Left hindlimb (tissue), 1 donor: ENCODE data around the gene TIMM29.

Experiments
- DNase-seq: peaks from one replicate; pipeline ENCODE4 v3.0.0-alpha.2; 2018

TIMM29 gene

DNA sequence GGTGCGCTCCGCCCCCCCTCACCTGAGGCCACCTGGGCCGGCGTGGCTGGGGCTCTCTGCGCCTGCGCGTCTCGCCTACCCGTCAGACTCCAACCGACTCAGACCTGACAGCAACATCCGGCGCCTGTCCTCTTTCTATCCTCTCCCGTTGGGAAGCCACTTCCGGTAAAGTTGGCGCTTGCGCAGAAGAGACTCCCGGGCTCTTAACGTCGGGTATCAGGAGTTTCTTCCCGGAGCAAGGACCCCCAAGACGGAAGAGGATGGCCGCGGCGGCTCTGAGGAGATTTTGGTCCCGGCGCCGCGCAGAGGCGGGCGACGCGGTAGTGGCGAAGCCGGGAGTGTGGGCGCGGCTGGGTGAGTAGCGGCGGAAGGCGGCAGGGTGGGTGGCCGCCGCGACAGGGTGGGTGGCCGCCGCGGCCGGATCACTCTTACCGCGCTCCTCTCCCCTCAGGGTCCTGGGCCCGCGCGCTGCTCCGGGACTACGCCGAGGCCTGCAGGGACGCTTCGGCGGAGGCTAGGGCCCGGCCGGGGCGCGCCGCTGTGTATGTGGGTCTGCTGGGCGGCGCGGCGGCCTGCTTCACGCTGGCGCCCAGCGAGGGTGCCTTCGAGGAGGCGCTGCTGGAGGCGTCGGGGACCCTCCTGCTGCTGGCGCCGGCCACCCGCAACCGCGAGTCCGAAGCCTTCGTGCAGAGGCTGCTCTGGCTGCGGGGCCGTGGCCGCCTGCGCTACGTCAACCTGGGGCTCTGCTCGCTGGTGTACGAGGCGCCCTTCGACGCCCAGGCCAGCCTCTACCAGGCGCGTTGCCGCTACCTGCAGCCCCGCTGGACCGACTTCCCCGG, at the start of gene TIMM29, which contains the start of gene YIPF2:
Gene TIMM29, plus strand, starts transcription at position 249 of the 839 bp plus-strand sequence. Its CDS starts 12 bp downstream, at position 261.
Gene YIPF2, minus strand, starts transcription at position 77 of the 839 bp plus-strand sequence. CDS start 229 bp downstream, outside the sequence.
- DNase-seq: peak; percentile 97

DNA sequence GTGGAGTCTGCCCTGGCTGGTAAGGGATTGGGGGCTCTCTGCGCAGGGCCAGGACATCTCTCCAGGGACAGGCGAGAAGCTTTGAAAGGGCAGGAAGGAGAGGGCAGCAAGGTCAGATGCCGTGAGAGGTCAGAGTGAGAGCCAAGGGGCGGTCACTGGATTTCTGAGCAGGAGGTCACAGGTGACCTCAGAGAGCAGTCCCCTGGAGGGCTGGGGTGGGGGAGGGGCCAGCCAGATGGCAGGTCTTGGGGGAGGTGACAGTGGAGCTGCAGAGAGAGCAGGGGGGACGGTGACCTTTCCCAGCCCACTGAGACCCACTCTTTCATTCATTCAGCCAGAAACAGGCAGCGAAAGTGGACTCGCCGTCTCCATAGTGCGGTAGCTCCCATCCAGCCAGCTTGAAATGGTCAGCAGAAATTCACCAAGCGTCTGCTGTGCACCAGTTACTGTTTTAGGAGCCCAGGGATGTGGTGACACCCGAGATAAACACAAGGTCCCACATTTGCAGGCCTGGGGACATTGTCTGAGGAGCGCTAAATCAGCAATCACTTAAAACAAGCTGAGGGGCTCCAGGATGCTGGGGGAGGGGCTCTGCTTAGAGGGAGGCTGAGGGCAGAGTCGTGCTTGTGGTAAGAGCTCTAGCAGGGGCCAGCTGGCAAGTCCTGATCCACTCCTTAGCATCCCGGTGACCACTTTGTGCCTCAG, 47.1 kb upstream of the TIMM29 start:
- DNase-seq: no peak

DNA sequence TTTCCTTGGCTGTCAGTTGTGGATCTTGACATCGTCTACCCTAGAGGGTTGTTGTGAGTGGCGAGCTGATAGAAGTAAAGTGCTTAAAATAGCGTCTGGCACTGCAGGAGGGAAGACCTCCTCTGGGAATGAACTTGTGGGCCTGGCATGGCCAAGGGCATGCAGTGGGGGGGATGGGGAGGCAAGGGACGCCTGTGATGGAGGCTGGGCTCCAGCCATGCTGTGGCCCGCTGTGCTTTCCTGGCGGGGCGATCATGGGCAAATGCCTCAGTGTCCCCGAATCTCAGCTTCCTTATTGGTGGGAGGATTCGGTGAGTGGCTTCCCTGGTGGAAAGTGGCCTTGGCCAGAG, 46.5 kb upstream of the TIMM29 start:
- DNase-seq: no peak

DNA sequence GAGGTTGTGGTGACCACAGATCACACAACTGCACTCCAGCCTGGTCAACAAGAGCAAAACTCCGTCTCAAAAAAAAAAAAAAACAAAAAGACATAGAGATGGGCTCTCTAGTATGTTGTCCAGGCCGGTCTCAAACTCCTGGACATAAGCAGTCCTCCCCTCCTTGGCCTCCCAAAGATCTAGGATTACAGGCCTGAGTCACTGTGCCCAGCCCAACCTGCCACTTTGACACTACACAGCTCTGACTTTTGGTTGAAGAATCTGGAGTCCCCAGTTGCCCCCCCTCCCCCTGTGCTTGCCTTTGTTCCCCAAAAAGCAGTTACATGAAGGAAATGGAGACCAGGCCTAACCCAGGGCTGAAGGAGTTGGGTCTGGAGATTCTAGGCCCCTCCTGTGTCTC, 44.3 kb upstream of the TIMM29 start:
- no peak for DNase-seq

DNA sequence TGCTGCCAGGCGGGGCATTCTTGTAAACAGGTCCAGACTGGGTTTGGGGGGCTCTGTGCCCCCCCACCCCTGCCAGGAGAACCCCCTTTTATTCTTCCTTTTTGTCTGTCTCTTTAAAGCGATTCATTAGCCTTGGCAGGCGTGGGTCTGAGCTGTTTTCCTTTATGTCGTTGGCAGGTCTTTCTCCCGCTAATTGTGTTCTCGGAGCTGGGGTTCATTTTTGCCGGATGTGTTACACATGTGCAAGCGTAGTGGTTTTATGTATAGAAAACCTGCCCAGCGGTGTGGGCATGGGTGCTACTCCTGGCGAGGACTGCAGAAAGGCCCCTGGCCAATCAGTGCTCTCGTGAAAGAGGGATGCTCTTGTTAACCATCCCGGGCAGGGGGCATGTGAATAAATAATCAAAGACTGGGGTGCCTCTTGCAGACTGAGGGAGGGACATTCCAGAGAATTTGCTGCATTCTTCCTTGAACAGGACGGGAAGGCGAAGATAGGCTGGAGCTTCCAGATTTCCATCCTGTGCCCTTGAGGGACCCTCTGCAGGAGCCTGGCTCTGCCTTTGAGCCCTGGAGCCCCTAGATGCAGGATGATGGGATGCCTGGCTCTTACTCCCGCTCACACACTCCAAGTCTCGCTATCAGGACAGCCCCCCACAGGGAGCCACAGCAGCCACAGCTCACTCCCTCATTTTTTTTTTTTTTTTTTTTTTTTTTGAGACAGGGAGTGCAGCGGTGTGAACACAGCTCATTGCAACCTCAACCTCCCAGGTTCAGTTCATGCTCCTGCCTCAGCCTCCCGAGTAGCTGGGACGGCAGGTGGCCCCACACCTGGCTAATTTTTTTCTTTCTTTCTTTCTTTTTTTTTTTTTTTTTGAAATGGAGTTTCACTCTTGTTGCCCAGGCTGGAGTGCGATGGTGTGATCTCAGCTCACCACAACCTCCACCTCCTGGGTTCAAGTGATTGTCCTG, 43.1 kb upstream of the TIMM29 start:
- no peak for DNase-seq

DNA sequence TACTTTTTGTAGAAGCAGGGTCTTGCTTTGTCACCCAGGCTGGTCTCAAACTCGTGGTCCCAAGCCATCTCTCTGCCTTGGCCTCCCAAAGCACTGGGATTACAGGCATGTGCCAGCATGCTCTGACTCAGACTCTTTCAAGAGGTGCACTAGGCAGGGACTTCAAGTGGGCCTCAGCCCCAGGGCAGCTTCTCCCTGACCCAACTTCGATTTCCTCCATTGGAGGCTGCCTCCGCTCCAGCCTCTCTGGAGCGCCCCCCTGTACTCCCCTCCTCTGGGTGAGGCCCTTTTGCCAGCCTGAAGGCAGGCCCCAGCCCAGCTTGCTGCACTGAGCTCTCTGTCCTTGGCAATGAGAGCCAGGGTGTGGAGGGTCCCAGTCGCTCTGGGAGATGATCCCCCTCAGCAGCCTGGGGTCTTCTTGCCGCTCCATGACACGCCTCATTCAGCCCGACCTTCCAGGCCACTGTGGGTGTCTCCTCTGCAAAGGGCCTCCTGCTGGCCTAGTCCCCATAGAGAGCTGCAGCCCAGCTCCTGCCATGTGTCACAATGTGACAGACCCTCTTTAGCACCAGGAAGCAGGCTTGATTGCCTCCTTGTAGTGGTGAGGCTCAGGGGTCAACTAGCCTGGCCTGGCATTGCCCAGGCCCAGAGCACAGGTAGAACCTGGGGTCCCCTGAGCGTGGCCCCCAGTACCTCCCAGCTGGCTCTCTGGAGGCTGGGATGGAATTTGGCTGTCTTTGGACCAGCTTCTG, 40.8 kb upstream of the TIMM29 start:
- DNase-seq: no peak

DNA sequence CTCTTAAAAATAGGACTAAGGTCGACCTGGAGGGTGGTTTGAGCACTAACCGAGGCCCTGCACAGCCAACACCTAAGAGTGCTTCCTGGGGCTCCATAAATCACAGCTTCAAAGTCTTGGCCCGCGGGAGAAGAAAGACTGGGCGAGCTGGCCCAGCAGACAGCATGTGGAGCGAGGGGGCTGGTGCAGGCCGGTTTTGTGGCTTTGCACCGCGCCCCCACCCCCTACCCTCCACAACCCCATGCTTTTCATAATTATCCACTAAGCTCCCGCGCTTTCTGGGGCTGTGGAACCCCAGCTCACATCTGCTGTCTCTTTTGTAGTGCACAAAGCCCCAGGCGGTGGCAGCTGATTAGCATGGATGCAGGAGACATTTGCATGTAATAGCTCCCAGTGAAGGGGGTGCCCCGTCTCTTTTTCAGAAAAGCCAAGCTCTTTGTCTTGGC, 40.2 kb upstream of the TIMM29 start:
- DNase-seq: no peak

DNA sequence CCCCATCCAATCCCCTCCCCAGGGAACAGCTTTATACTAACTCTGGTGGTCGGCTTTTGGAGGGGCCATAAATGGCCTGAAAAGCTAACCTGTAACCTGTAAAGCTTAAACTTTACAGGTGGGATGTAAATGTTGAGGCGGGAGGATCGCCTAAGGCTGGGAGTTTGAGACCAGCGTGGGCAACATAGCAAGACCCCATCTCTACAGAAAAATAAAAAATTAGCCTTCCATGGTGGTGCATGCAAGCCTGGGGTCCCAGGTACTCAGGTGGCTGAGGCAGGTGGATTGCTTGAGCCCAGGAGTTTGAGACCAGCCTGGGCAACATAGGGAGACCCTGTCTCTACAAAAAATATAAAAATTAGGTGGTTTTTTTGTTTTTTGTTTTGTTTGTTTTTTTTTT, 38.7 kb upstream of the TIMM29 start:
- DNase-seq: no peak

DNA sequence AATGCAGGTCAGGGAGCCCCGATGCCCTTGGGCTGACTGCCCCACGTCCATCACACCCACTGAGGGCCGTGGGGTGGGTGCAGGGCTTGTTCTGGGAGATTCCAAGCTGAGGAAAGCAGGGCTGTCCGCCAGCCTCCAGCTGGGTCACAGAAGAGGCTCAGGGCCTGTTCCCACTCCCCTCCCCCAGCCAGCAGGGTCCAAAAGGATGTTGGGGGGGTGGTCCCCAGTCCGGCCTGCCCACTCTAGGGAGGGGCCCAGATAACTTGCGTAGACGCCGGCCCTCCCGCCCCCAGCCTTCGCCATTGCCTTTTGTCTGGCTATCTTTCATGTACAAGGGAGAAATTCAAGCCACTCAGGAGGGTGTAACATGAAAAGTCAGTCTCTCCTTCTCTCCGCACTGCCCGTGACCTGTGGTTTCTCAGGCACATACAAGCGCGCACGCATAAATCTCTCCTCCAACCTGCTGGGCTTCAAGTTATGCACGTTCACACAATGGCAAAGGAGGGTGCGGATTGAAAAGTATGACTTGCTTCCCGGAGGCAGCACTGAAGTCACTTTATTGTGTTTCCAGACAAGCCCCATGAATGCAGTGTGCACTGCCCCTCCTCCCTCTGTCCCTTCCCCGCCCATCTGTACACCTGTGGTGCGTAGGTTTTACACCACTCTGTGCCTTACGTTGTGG, 37.1 kb upstream of the TIMM29 start:
- DNase-seq: no peak

DNA sequence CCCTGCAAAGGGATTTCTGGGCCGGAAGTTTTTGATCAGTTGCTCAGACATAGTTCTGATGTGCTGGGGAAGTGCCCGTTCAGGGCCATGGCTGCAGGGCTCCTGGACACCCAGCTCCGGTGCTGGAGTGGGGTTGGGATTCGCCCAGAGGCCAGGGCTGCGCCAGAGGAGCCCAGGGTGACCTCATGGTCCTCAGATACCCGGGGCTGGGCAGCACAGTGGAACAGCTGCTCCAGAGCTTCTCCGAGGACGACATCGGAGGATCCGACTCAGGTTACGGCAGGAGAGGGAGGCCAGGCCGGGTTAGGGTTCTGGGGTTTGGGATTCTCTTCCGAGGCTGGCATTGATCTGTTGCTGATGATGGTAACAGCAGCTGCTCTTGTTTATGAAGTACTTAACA, 36.4 kb upstream of the TIMM29 start:
- DNase-seq: peak; percentile 56

DNA sequence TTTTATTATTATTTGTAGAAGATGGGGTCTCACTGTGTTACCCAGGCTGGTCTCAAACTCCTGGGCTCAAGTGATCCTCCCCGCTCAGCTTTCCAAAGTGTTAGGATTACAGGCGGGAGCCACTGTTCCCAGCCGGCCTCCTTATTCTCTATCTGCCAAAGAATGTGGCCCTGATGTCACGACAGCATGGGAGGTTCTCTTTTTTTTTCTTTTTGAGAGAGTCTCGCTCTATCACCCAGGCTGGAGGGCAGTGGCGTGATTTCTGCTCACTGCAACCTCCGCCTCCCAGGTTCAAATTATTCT, 33.7 kb upstream of the TIMM29 start:
- DNase-seq: no peak

DNA sequence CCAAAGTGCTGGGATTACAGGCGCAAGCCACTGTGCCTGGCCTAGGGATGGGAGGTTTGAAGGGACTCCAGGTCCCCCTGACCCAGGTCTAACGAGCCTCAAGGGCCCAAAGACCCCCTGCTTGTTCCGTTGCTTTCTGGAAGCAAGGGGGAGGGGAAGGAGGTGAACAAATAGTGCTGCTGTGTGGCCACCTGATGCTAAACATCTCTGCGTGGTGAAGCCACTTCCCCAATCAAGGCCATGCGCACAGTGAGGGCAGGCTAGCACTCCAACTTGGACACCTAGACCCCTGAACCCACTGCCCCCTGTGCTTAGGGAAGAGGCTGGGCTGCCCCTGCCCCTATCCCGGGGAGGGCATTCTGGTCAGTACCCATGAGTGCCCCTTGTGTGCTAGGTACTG, 33.2 kb upstream of the TIMM29 start:
- no peak for DNase-seq

DNA sequence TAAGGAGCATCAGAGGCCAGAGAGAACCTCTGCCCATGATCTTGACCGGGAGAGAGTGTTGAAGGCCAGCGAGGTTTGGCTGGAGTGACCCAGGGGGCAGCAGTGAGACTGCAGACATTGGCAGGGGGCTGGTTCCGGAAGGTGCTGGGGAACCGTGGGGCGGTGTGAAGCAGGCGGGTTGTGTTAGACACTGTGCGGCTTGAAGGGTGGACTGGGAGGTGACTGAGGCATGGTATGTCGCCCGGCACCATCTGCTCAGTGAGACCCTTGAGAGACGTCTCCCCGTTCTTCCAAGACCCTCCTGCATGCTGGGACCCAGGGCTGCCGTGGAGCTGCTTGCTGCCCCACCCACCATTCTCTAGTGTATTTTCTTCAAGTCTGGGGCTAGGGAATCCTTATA, 32.7 kb upstream of the TIMM29 start:
- no peak for DNase-seq

DNA sequence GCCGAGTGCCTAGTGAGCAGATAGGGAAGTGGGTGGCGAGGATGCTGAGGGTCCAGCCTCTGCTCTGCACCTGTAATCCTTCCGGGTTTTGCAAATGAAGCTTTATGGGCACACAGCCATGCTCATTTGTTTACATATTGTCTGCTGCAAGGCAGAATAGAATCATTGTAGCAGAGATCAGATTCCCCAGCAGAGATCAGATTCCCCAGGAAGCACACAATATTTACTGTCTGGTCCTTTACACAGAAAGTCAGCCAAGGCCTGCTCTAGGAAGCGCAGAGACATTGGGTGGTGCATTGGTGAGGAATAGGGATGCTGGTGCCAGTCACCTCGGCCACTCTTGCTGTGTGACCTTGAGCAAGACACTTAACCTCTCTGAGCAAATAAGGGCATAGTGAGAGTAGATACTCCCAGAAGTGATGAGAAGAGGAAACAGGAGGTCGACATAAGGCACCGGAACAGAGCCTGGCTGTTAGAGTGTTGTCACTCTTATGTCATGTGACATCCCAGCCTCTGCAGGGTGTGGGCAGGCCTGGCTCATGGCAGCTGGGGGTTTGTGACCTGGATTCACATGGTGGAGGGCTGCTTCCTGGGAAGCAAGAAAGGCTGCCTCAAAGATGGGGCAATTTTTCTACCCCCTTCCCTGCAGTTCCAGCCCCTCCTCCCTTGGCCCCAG, 31.6 kb upstream of the TIMM29 start:
- no peak for DNase-seq

DNA sequence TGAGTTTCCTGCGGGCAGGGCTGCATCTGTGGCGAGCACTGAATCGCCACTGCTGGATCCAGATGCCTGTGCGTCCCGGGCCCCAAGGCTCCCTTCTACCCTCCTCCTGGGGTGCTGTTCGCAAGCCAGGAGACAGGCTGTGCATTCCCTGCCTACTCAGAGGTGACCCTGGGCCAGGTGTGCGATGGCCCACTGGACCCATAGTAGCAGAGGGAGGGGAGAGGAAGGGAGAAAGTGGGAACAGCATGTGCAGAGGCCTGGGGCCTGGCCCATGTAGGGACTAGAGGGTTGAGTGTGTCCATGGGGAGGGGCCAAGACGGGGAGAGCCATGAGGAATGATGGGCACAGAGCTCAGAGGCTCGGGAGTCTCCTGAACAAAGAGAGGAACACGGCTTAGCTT, 30.0 kb upstream of the TIMM29 start:
- DNase-seq: no peak

DNA sequence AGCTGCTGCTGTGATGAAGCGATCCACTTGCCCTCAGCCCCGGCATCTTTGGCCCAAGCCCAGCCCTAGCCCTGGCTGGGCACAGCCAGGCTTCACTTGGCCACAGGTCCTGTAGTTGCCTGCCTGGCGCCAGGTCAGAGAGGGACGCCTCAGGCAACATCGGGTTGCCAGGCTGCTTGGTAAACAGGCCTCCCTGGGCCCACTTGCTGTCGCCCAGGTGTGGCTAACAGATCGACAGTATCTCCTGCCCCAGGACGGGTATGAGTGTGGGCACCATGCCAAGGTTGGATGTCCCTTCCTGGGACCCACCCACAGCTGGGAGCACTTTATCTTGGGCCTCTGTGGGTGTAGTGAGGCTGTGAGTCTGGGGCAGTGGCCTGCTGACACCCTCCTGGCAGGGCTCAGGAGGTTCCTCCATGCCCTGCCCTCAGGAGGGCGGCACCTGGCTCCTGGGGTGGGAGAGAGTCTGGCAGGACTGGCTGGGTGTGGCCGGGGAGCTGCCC, 29.4 kb upstream of the TIMM29 start:
- no peak for DNase-seq

DNA sequence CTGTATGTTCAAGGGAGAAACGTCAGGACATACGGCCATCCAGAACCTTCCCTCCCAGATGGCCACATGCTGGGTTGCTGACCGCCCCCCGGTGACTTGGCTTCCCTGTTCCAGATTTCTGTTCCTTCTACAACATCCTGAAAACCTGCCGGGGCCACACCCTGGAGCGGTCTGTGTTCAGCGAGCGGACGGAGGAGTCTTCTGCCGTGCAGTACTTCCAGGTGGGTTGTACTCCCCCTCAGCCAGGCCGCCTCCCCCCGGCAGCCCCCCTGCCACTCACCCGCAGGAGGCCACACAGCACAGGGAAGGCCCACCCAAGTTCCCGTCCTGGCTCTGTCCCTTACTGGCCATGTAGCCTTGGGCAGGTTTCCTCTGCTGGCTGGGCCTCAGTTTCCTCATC, 20.7 kb upstream of the TIMM29 start:
- no peak for DNase-seq

DNA sequence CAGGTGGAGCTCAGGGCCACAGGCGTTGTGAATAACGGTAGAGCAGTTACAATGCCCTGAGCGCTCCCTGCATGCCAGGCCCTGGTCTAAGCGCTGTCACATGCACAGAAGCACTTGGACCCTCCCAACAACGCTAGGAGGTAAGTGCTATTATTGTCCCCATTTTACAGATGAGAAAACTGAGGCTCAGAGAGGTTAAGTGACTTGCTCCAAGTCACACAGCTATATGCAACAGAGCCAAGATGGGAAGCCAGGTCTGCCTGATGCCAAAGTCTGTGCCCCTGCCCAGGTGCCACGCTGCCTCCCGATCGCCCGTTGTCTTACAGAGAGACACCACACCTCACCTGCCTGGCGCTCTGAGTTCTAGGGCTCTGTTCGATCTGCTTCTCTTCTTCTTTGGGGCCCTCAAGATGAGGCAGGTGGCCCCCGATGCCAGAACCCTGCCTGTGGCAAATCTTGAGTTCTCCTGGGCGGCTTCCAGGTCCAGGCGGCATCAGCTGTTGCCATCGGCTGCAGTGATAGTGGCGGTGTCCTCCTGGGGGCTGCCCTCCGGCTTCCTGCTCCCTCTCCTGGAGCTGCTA, 20.1 kb upstream of the TIMM29 start:
- DNase-seq: no peak

DNA sequence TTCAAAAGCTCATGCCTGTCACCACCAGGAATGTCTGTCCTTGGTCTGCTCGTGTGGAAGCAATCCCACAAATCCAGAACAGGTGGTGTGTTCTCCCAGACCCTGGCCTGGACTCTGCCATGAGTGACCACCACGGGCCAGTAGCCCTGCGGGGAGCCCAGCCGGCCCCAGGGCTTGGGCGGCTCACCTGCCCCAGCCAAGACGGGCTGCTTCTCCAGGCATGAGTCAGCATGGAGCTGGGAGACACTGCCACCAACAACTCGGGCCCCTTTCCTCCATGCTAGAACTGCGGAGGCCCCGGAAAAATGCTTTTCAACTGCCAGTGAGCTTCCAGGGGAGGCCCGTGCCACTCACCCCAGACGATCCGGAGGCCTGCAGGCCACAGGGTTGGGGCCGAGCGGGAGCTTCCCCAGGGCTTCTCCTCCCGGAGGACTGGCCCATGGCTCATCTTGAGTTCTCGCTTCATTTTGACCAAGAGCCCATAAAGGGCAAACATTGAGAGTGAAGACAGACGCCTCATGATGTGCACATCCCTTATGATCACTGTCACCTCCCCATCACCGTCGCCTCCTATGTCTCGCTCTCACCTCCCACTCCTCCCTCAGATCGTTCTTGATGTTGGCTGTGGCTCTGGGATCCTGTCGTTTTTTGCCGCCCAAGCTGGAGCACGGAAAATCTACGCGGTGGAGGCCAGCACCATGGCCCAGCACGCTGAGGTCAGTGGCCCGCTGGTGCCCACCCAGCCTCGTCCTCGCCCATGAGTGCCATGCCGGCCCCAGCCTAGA, 16.8 kb upstream of the TIMM29 start:
- no peak for DNase-seq

DNA sequence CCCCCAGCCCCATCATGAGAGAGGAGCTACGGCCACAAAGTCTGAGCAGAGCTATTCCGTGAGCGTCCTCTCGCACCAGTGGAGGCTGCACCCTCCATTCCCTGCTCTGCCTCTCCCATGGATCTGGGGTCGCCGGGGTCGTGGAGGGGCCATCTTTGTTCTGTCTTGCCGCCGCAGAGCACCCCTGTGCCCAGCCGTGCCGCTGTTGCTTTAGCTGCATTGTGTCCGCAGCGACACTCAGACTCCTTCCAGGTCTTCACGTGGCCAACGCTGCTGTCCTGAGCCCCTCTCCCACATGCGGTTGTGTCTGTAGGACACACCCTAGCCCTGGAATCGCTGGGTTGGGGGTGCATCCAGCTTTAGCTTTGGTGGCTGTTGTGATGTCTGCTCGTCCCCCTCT, 16.0 kb upstream of the TIMM29 start:
- no peak for DNase-seq
